PC-9 (cell line): ENCODE results near the gene PPP1CA. TPM values are rescaled to one million over a fixed set of nuclear protein-coding genes. Genes with fewer than 3 reads are reported as not detected.
A peak's percentile ranks its signal among the peaks of the same experiment; 100 is the strongest.

Source experiments
- BruUV-seq: library from RNA; stranded (reverse); fragments of 400-500 nt; replicated peaks from 2 replicates; lab custom pipeline; 2021; lab: Mats Ljungman, UMichigan
- CTCF ChIA-PET: fragments of 300-600 bp; sonication (Branson Sonifier 250); formaldehyde crosslinking; loops from one replicate; lab custom pipeline; 2022; ENCODE audit warnings: antibody characterized with exemption; lab: Charles Lee
- POLR2A ChIA-PET: fragments of 300-600 bp; sonication (Branson Sonifier 250); formaldehyde crosslinking; loops from one replicate; lab custom pipeline; 2022; ENCODE audit warnings: antibody characterized with exemption; ENCODE audit not compliant: unreplicated experiment; lab: Charles Lee
- DNase-seq, 2 experiments: peaks; one replicate each; pipeline versions ENCODE4 v3.0.0 to v3.0.0-alpha.2; 2015 to 2022; ENCODE audit warnings: mixed read lengths in 1 of 2
- H2AFZ ChIP-seq: fragments of 200-600 bp; sonication (generic); 2 replicates; pipeline ENCODE4 v1.8.1; 2017; ENCODE audit warnings: antibody characterized with exemption
- H3F3A ChIP-seq: fragments of 200-600 bp; sonication (generic); 2 replicates; pipeline ENCODE4 v1.8.1; 2017; ENCODE audit warnings: antibody characterized with exemption, mild to moderate bottlenecking, low read depth; ENCODE audit not compliant: insufficient read depth
- H3K27ac ChIP-seq: fragments of 200-600 bp; sonication (generic); 2 replicates; pipeline ENCODE4 v1.6.1; 2016; ENCODE audit warnings: mixed run types
- H3K27me3 ChIP-seq: fragments of 200-600 bp; sonication (generic); 2 replicates; pipeline ENCODE4 v1.6.1; 2016; ENCODE audit warnings: low read depth, mixed run types; ENCODE audit not compliant: insufficient read depth
- H3K36me3 ChIP-seq: fragments of 200-600 bp; sonication (generic); 2 replicates; pipeline ENCODE4 v1.6.1; 2016; ENCODE audit warnings: low read depth, mixed run types
- H3K4me1 ChIP-seq: fragments of 200-600 bp; sonication (generic); replicated peaks from 2 replicates; pipeline ENCODE4 v1.6.1; 2016; ENCODE audit warnings: mixed run types; ENCODE audit not compliant: insufficient read depth
- H3K4me2 ChIP-seq: fragments of 200-600 bp; sonication (generic); 2 replicates; pipeline ENCODE4 v1.6.1; 2017; ENCODE audit warnings: mixed run types
- H3K4me3 ChIP-seq: fragments of 200-600 bp; sonication (generic); 2 replicates; pipeline ENCODE4 v1.6.1; 2016; ENCODE audit warnings: mixed run types
- H3K79me2 ChIP-seq: fragments of 200-600 bp; sonication (generic); 2 replicates; pipeline ENCODE4 v1.6.1; 2017; ENCODE audit warnings: low read depth, mixed run types
- H3K9me2 ChIP-seq: fragments of 200-600 bp; sonication (generic); 2 replicates; pipeline ENCODE4 v1.8.1; 2017; ENCODE audit warnings: mild to moderate bottlenecking; ENCODE audit not compliant: insufficient read depth
- H3K9me3 ChIP-seq: fragments of 200-600 bp; sonication (generic); 2 replicates; pipeline ENCODE4 v1.8.1; 2016; ENCODE audit warnings: low read depth; ENCODE audit not compliant: insufficient read depth
- H4K20me1 ChIP-seq: fragments of 200-600 bp; sonication (generic); 2 replicates; pipeline ENCODE4 v1.8.1; 2017; ENCODE audit not compliant: insufficient read depth
- EZH2 ChIP-seq: fragments of 200-600 bp; sonication (generic); IDR thresholded peaks from 2 replicates; pipeline ENCODE4 v1.8.0; 2017; ENCODE audit warnings: antibody characterized with exemption, low read depth
- intact Hi-C: fragments of 100-400 bp; cut with micrococcal nuclease; formaldehyde crosslinking; loops from one replicate; pipeline ENCODE4 v1.10.0; 2022; ENCODE audit not compliant: unreplicated experiment
- total RNA-seq: library from RNA; stranded (reverse); gene quantifications from 2 replicates; pipeline ENCODE4 v1.2.3, GENCODE V29; 2021
- TF ChIP-seq, protein P1 (sequence below): fragments of 200-600 bp; sonication (generic); conservative IDR thresholded peaks from 2 replicates; pipeline ENCODE4 v1.6.1; 2017; ENCODE audit warnings: mixed run types, antibody characterized with exemption, mild to moderate bottlenecking, moderate library complexity

Gene PPP1CA
- total RNA-seq, 1 experiment from 2014 or later = 306 TPM

- Histone ChIP-seq H3F3A (peaks cover 76% of the 10 kb centered on the region), H3K9me2 (no peaks in the 10 kb centered on the region), H3K9me3 (no peaks in the 10 kb centered on the region), H3K4me2 (peak within 1 kb of the TSS; percentile 97), H3K27me3 (no peaks in the 10 kb centered on the region), H4K20me1 (no peaks in the 10 kb centered on the region), H3K36me3 (no peaks in the 10 kb centered on the region), H3K27ac (peak within 1 kb of the TSS; percentile 90), H2AFZ (peak within 1 kb of the TSS; percentile 75), H3K4me1 (peaks cover 70% of the 10 kb centered on the region), H3K79me2 (peaks cover 43% of the 10 kb centered on the region), H3K4me3 (peak within 1 kb of the TSS; percentile 93)
- TF ChIP-seq, protein P1, sequence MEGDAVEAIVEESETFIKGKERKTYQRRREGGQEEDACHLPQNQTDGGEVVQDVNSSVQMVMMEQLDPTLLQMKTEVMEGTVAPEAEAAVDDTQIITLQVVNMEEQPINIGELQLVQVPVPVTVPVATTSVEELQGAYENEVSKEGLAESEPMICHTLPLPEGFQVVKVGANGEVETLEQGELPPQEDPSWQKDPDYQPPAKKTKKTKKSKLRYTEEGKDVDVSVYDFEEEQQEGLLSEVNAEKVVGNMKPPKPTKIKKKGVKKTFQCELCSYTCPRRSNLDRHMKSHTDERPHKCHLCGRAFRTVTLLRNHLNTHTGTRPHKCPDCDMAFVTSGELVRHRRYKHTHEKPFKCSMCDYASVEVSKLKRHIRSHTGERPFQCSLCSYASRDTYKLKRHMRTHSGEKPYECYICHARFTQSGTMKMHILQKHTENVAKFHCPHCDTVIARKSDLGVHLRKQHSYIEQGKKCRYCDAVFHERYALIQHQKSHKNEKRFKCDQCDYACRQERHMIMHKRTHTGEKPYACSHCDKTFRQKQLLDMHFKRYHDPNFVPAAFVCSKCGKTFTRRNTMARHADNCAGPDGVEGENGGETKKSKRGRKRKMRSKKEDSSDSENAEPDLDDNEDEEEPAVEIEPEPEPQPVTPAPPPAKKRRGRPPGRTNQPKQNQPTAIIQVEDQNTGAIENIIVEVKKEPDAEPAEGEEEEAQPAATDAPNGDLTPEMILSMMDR = peak; percentile 24; the same call in 1 of the 2 replicates
- no peak for TF ChIP-seq EZH2
- intact Hi-C loops = loop anchor here (1.0 to 5.0 kb wide), 4 partner anchors 21 to 304 kb away; partner anchors contain the start of genes GSTP1 and TMEM134
- ChIA-PET CTCF (interaction anchor here (0.7 to 4.1 kb wide), 6 partner anchors 8 to 111 kb away, joined by 3 to 55 read pairs (median 6); partner anchors contain the start of gene PPP1CA), POLR2A (interaction anchor here (0.6 to 1.7 kb wide), 16 partner anchors 17 to 299 kb away, joined by 3 to 17 read pairs (median 6); partner anchors contain the start of genes ACY3, CDK2AP2 and RAD9A)
- DNase-seq = peak; percentile 90 to 99
- BruUV-seq = no TSS peak
These were observed 48.2 kb downstream of the PPP1CA start, which contains the start of gene POLD4 for GRCh38 chr11:67353317-67354074. TSS of gene POLD4 (minus strand) at chr11:67353546. CDS start at chr11:67353399, 147 bp downstream.

GRCh38 chr11:67352546-67353316 is 48.9 kb downstream of the PPP1CA start:
- H3K27ac ChIP-seq = peak overlapping the region; percentile 90
- no peaks in the 10 kb centered on the region for H3K9me3 ChIP-seq
- peaks cover 70% of the 10 kb centered on the region for H3K4me1 ChIP-seq
- TSS peak; percentile 58 for BruUV-seq
- peak overlapping the region; percentile 93 for H3K4me3 ChIP-seq
- TF ChIP-seq EZH2 = no peak
- TF ChIP-seq, protein P1 = no peak
- no peaks in the 10 kb centered on the region for H4K20me1 ChIP-seq
- ChIA-PET POLR2A (interaction anchor here (0.6 to 1.2 kb wide), 6 partner anchors 25 to 298 kb away, joined by 3 to 7 read pairs (median 4); partner anchors contain the start of gene CDK2AP2), CTCF (interaction anchor here (0.7 to 4.1 kb wide), 5 partner anchors 21 to 112 kb away, joined by 3 to 55 read pairs (median 6); partner anchors contain the start of gene PPP1CA)
- peak overlapping the region; percentile 97 for H3K4me2 ChIP-seq
- intact Hi-C loops = loop anchor here (1.0 to 5.0 kb wide), 4 partner anchors 22 to 305 kb away; partner anchors contain the start of genes GSTP1 and TMEM134
- peaks cover 49% of the 10 kb centered on the region for H3K79me2 ChIP-seq
- H3K9me2 ChIP-seq = no peaks in the 10 kb centered on the region
- H3K27me3 ChIP-seq = no peaks in the 10 kb centered on the region
- H2AFZ ChIP-seq = peak overlapping the region; percentile 75
- H3F3A ChIP-seq = peaks cover 69% of the 10 kb centered on the region
- DNase-seq = peak in 1 of 2 experiments; percentile 67
- H3K36me3 ChIP-seq = no peaks in the 10 kb centered on the region
